D721Med (cell line): ENCODE measurements around the gene SMAD6.
"Not testable (repeated sequence)": the region's sequence is repeated elsewhere in the genome, so short reads cannot be mapped to it uniquely, and the experiment has no call there.

Experiments used
- DNase-seq: peaks from one replicate; pipeline ENCODE4 v3.0.0; 2011; ENCODE audit warnings: low spot score; ENCODE audit not compliant: insufficient read length
- FAIRE-seq: peaks from 2 replicates; lab custom pipeline; 2011; peaks lifted over from hg19 to GRCh38; lab: Jason Lieb, UNC
- CTCF ChIP-seq: IDR thresholded peaks from 2 replicates; pipeline ENCODE4 v1.5.1; 2012; ENCODE audit warnings: mild to moderate bottlenecking, control low read depth; ENCODE audit not compliant: insufficient read depth; ENCODE audit errors: missing control alignments

The SMAD6 gene

GRCh38 chr15:66753687-66754377, 51.8 kb downstream of the SMAD6 start:
- DNase-seq (no peak), FAIRE-seq (no peak)
- TF ChIP-seq CTCF, result no peak

GRCh38 chr15:66754789-66755188, 52.8 kb downstream of the SMAD6 start:
- TF ChIP-seq CTCF, result no peak
- DNase-seq (no peak), FAIRE-seq (no peak)

GRCh38 chr15:66755298-66756068, 53.4 kb downstream of the SMAD6 start:
- FAIRE-seq (no peak), DNase-seq (no peak)
- no peak for TF ChIP-seq CTCF

GRCh38 chr15:66756295-66756694, 54.3 kb downstream of the SMAD6 start:
- TF ChIP-seq CTCF, result no peak
- FAIRE-seq (no peak), DNase-seq (no peak)

- TF ChIP-seq CTCF, result no peak
- FAIRE-seq (no peak), DNase-seq (no peak)
These were observed 55.0 kb downstream of the SMAD6 start for GRCh38 chr15:66757030-66757429.

- FAIRE-seq (no peak), DNase-seq (no peak)
- no peak for TF ChIP-seq CTCF
These were observed 55.5 kb downstream of the SMAD6 start for GRCh38 chr15:66757521-66757920.

- FAIRE-seq, result not testable (repeated sequence)
These were observed 56.2 kb downstream of the SMAD6 start for GRCh38 chr15:66758217-66758616.

More at GRCh38 chr15:66758217-66758616, 56.2 kb downstream of the SMAD6 start:
- DNase-seq, result not testable (repeated sequence)
